Muscle layer of duodenum (tissue), 2 donors: ENCODE data around the gene POLR3G.

Experiments used
- H3K27ac ChIP-seq: one replicate; pipeline ENCODE4 v1.7.0; 2013; ENCODE audit warnings: mild to moderate bottlenecking, low read length
- H3K27me3 ChIP-seq: one replicate; pipeline ENCODE4 v1.7.0; 2013; ENCODE audit warnings: low read depth, mild to moderate bottlenecking, control low read depth, low read length
- H3K36me3 ChIP-seq, 2 donors: one replicate each; pipeline ENCODE4 v1.7.0; 2013; ENCODE audit warnings: low read length in 2 of 2, control low read depth in 1 of 2, mild to moderate bottlenecking in 1 of 2; ENCODE audit not compliant: insufficient read depth in 2 of 2, control insufficient read depth in 1 of 2
- H3K4me1 ChIP-seq, 2 donors: one replicate each; pipeline ENCODE4 v1.7.0; 2013; ENCODE audit warnings: low read length in 2 of 2, mild to moderate bottlenecking in 2 of 2, control low read depth in 1 of 2, moderate library complexity in 1 of 2; ENCODE audit not compliant: insufficient read depth in 2 of 2, control insufficient read depth in 1 of 2
- H3K4me3 ChIP-seq, 2 donors: one replicate each; pipeline ENCODE4 v1.7.0; 2013; ENCODE audit warnings: low read length in 2 of 2, low read depth in 1 of 2, mild to moderate bottlenecking in 1 of 2
- H3K9me3 ChIP-seq, 2 donors: one replicate each; pipeline ENCODE4 v1.7.0; 2013; ENCODE audit warnings: low read length in 2 of 2, control low read depth in 1 of 2, mild to moderate bottlenecking in 1 of 2; ENCODE audit not compliant: control insufficient read depth in 1 of 2
- donor health status: healthy.

Gene POLR3G

GRCh38 chr5:90542827-90543519, 68.3 kb downstream of the POLR3G start:
- Histone ChIP-seq H3K36me3 (no peaks in the 10 kb centered on the region), H3K4me3 (no peak overlapping the region), H3K9me3 (no peaks in the 10 kb centered on the region), H3K27me3 (peaks cover 8% of the 10 kb centered on the region), H3K4me1 (no peaks in the 10 kb centered on the region), H3K27ac (no peak overlapping the region)

- Histone ChIP-seq H3K4me1 (no peaks in the 10 kb centered on the region), H3K36me3 (no peaks in the 10 kb centered on the region), H3K4me3 (no peak overlapping the region), H3K9me3 (no peaks in the 10 kb centered on the region), H3K27ac (no peak overlapping the region), H3K27me3 (peaks cover 8% of the 10 kb centered on the region)
Measured at GRCh38 chr5:90545511-90545910, 70.8 kb downstream of the POLR3G start.

GRCh38 chr5:90546216-90546837, 71.7 kb downstream of the POLR3G start:
- H3K27ac ChIP-seq = no peak overlapping the region
- no peak overlapping the region for H3K4me3 ChIP-seq
- H3K4me1 ChIP-seq = no peaks in the 10 kb centered on the region
- peaks cover 8% of the 10 kb centered on the region for H3K27me3 ChIP-seq
- no peaks in the 10 kb centered on the region for H3K9me3 ChIP-seq
- no peaks in the 10 kb centered on the region for H3K36me3 ChIP-seq

GRCh38 chr5:90547072-90547536, 72.4 kb downstream of the POLR3G start:
- Histone ChIP-seq H3K4me3 (no peak overlapping the region), H3K9me3 (no peaks in the 10 kb centered on the region), H3K4me1 (no peaks in the 10 kb centered on the region), H3K27ac (no peak overlapping the region), H3K27me3 (peaks cover 8% of the 10 kb centered on the region), H3K36me3 (no peaks in the 10 kb centered on the region)

GRCh38 chr5:90548069-90548593, 73.5 kb downstream of the POLR3G start:
- H3K9me3 ChIP-seq = no peaks in the 10 kb centered on the region
- H3K27ac ChIP-seq = no peak overlapping the region
- no peak overlapping the region for H3K4me3 ChIP-seq
- H3K36me3 ChIP-seq = no peaks in the 10 kb centered on the region
- no peaks in the 10 kb centered on the region for H3K4me1 ChIP-seq
- H3K27me3 ChIP-seq = peaks cover 8% of the 10 kb centered on the region

- Histone ChIP-seq H3K36me3 (no peaks in the 10 kb centered on the region), H3K4me3 (no peak overlapping the region), H3K27me3 (peaks cover 3% of the 10 kb centered on the region), H3K4me1 (no peaks in the 10 kb centered on the region), H3K27ac (no peak overlapping the region), H3K9me3 (no peaks in the 10 kb centered on the region)
Measured at GRCh38 chr5:90549223-90549622, 74.6 kb downstream of the POLR3G start.

- Histone ChIP-seq H3K4me3 (no peak overlapping the region), H3K36me3 (no peaks in the 10 kb centered on the region), H3K4me1 (no peaks in the 10 kb centered on the region), H3K27me3 (no peaks in the 10 kb centered on the region), H3K27ac (no peak overlapping the region), H3K9me3 (no peaks in the 10 kb centered on the region)
Measured at GRCh38 chr5:90549729-90550275, 75.1 kb downstream of the POLR3G start.

GRCh38 chr5:90550963-90551362, 76.3 kb downstream of the POLR3G start:
- Histone ChIP-seq H3K4me1 (no peaks in the 10 kb centered on the region), H3K27ac (no peak overlapping the region), H3K36me3 (no peaks in the 10 kb centered on the region), H3K9me3 (no peaks in the 10 kb centered on the region), H3K4me3 (no peak overlapping the region), H3K27me3 (no peaks in the 10 kb centered on the region)

GRCh38 chr5:90551376-90551775, 76.7 kb downstream of the POLR3G start:
- Histone ChIP-seq H3K36me3 (no peaks in the 10 kb centered on the region), H3K4me3 (no peak overlapping the region), H3K27me3 (no peaks in the 10 kb centered on the region), H3K27ac (no peak overlapping the region), H3K9me3 (no peaks in the 10 kb centered on the region), H3K4me1 (no peaks in the 10 kb centered on the region)

GRCh38 chr5:90553711-90554110, 79.0 kb downstream of the POLR3G start:
- H3K9me3 ChIP-seq = no peaks in the 10 kb centered on the region
- H3K27me3 ChIP-seq = peaks cover 15% of the 10 kb centered on the region

GRCh38 chr5:90554358-90555006, 79.8 kb downstream of the POLR3G start:
- H3K4me1 ChIP-seq = peaks cover 0 to 12% of the 10 kb centered on the region in 2 donors
- H3K27ac ChIP-seq = no peak overlapping the region
- no peaks in the 10 kb centered on the region for H3K9me3 ChIP-seq
- no peak overlapping the region for H3K4me3 ChIP-seq
- H3K27me3 ChIP-seq = peaks cover 20% of the 10 kb centered on the region
- H3K36me3 ChIP-seq = no peaks in the 10 kb centered on the region

More at GRCh38 chr5:90553711-90554110, 79.0 kb downstream of the POLR3G start:
- Histone ChIP-seq H3K36me3 (no peaks in the 10 kb centered on the region), H3K4me3 (no peak overlapping the region), H3K27ac (no peak overlapping the region), H3K4me1 (peaks cover 0 to 8% of the 10 kb centered on the region in 2 donors)
